Brain microvascular endothelial cell (primary cell): ENCODE data around the gene EIF3K.

Experiments
- DNase-seq: peaks from one replicate; pipeline ENCODE4 v3.0.0-alpha.2; 2020
- H3K27ac ChIP-seq: fragments of 250-450 bp; sonication (Bioruptor Pico); 2 replicates; pipeline ENCODE4 v1.5.1; 2020; ENCODE audit warnings: mild to moderate bottlenecking, moderate library complexity
- H3K27me3 ChIP-seq: fragments of 250-450 bp; sonication (Bioruptor Pico); replicated peaks from 2 replicates; pipeline ENCODE4 v1.5.1; 2020; ENCODE audit warnings: mild to moderate bottlenecking
- H3K36me3 ChIP-seq: fragments of 250-450 bp; sonication (Bioruptor Pico); replicated peaks from 2 replicates; pipeline ENCODE4 v1.5.1; 2020; ENCODE audit warnings: mild to moderate bottlenecking
- H3K4me3 ChIP-seq: 2 replicates; pipeline ENCODE4 v1.5.1; 2011; ENCODE audit warnings: low read depth, mild to moderate bottlenecking, control low read depth, low read length, moderate library complexity
- CTCF ChIP-seq: IDR thresholded peaks from 2 replicates; pipeline ENCODE4 v1.5.1; 2011; ENCODE audit warnings: low read depth, mild to moderate bottlenecking, moderate library complexity, low read length, control low read depth, inconsistent platforms; ENCODE audit errors: missing control alignments
- in situ Hi-C: cut with HindIII; loops from 2 replicates; pipeline ENCODE4 v1.10.0; 2017; ENCODE audit warnings: low sequenced_read_pairs, low pct_ligation_motif_present

Gene EIF3K

GRCh38 chr19:38661136-38661535, 42.1 kb downstream of the EIF3K start:
- Histone ChIP-seq H3K4me3 (no peak overlapping the region), H3K27me3 (no peaks in the 10 kb centered on the region), H3K27ac (no peak overlapping the region), H3K36me3 (peaks cover 3% of the 10 kb centered on the region)
- no peak for TF ChIP-seq CTCF
- in situ Hi-C loops = no loop called here
- DNase-seq = no peak

GRCh38 chr19:38661996-38662395, 43.0 kb downstream of the EIF3K start:
- no peaks in the 10 kb centered on the region for H3K27me3 ChIP-seq
- H3K36me3 ChIP-seq = no peaks in the 10 kb centered on the region
- no peak overlapping the region for H3K4me3 ChIP-seq
- in situ Hi-C loops = no loop called here
- no peak overlapping the region for H3K27ac ChIP-seq
- DNase-seq = no peak
- no peak for TF ChIP-seq CTCF

GRCh38 chr19:38662537-38663155, 43.7 kb downstream of the EIF3K start:
- Histone ChIP-seq H3K27me3 (no peaks in the 10 kb centered on the region), H3K4me3 (no peak overlapping the region), H3K36me3 (no peaks in the 10 kb centered on the region), H3K27ac (no peak overlapping the region)
- DNase-seq = no peak
- TF ChIP-seq CTCF = no peak
- in situ Hi-C loops = no loop called here

GRCh38 chr19:38663156-38663651, 44.2 kb downstream of the EIF3K start:
- TF ChIP-seq CTCF = no peak
- no peak overlapping the region for H3K27ac ChIP-seq

GRCh38 chr19:38663957-38664502, 45.0 kb downstream of the EIF3K start:
- peak overlapping the region; percentile 13 for H3K27ac ChIP-seq
- H3K36me3 ChIP-seq = no peaks in the 10 kb centered on the region
- TF ChIP-seq CTCF = no peak
- DNase-seq = no peak
- in situ Hi-C loops = no loop called here
- no peak overlapping the region for H3K4me3 ChIP-seq
- no peaks in the 10 kb centered on the region for H3K27me3 ChIP-seq

More at GRCh38 chr19:38663156-38663651, 44.2 kb downstream of the EIF3K start:
- H3K27me3 ChIP-seq = no peaks in the 10 kb centered on the region
- no peaks in the 10 kb centered on the region for H3K36me3 ChIP-seq
- no peak for DNase-seq
- no peak overlapping the region for H3K4me3 ChIP-seq
- in situ Hi-C loops = no loop called here
